GM12891 (cell line): Measurements from ENCODE around the gene AMN1.

Source experiments
- POLR2A ChIP-seq: IDR thresholded peaks from 2 replicates; pipeline ENCODE4 v1.6.1; 2011; ENCODE audit warnings: low read depth, low read length, control low read depth
- POLR2AphosphoS5 ChIP-seq: IDR thresholded peaks from 2 replicates; pipeline ENCODE4 v1.6.1; 2011; ENCODE audit warnings: low read depth, low read length, control low read depth
- TAF1 ChIP-seq: IDR thresholded peaks from 2 replicates; pipeline ENCODE4 v1.6.1; 2011; ENCODE audit warnings: low read depth, low read length, control low read depth

DNA sequence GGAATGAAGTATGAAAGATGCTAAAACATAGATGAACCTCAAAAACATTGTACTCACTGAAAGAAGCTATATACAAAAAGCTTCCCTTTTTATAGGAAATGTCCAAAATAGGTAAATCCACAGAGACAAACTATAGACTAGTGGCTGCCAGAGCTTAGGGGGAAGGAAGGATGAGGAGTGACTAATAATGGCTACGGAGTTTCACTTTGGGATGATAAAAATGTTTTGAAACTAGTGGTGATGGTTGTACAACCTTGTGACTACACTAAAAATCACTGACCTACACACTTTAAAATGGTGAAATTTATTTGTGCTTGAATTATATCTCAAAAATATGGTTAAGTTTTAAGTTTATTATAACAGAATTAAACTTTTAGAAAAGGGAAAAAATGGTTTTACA lies 37.1 kb upstream of the AMN1 start:
- TF ChIP-seq POLR2A (no peak), TAF1 (no peak), POLR2AphosphoS5 (no peak)
